Neural progenitor cell (in vitro differentiated cells): ENCODE data around the gene C18orf32. TPM values are rescaled to one million over a fixed set of nuclear protein-coding genes. Genes with fewer than 3 reads are reported as not detected.

Experiments
- DNase-seq: peaks from one replicate; pipeline ENCODE4 v3.0.0-alpha.2; 2016; ENCODE audit warnings: low spot score
- H2AFZ ChIP-seq: fragments of 200-600 bp; sonication (generic); replicated peaks from 2 replicates; pipeline ENCODE4 v1.6.1; 2016; ENCODE audit warnings: antibody characterized with exemption
- H3F3A ChIP-seq: fragments of 200-600 bp; sonication (generic); 2 replicates; pipeline ENCODE4 v1.6.1; 2016; ENCODE audit warnings: antibody characterized with exemption, low read depth
- H3K27ac ChIP-seq: fragments of 200-600 bp; sonication (generic); 2 replicates; pipeline ENCODE4 v1.5.1; 2016; ENCODE audit warnings: mild to moderate bottlenecking
- H3K27me3 ChIP-seq: fragments of 200-600 bp; sonication (generic); 2 replicates; pipeline ENCODE4 v1.6.1; 2016; ENCODE audit warnings: mild to moderate bottlenecking, moderate library complexity
- H3K36me3 ChIP-seq: fragments of 200-600 bp; sonication (generic); 2 replicates; pipeline ENCODE4 v1.5.1; 2016
- H3K4me1 ChIP-seq: fragments of 200-600 bp; sonication (generic); 2 replicates; pipeline ENCODE4 v1.6.1; 2016; ENCODE audit warnings: mixed run types
- H3K4me2 ChIP-seq: fragments of 200-600 bp; sonication (generic); 2 replicates; pipeline ENCODE4 v1.6.1; 2016
- H3K4me3 ChIP-seq: fragments of 200-600 bp; sonication (generic); 2 replicates; pipeline ENCODE4 v1.5.1; 2016
- H3K79me2 ChIP-seq: fragments of 200-600 bp; sonication (generic); 2 replicates; pipeline ENCODE4 v1.6.1; 2016; ENCODE audit warnings: low read depth
- H3K9ac ChIP-seq: fragments of 200-600 bp; sonication (generic); 2 replicates; pipeline ENCODE4 v1.6.1; 2016
- H3K9me3 ChIP-seq: fragments of 200-600 bp; sonication (generic); 2 replicates; pipeline ENCODE4 v1.5.1; 2016; ENCODE audit warnings: low read depth
- H4K20me1 ChIP-seq: fragments of 200-600 bp; sonication (generic); 2 replicates; pipeline ENCODE4 v1.6.1; 2016; ENCODE audit warnings: low read depth
- H3K27ac Mint-ChIP-seq: 3 replicates; pipeline ENCODE4 v1.8.0; 2021; ENCODE audit warnings: mixed read lengths
- H3K27me3 Mint-ChIP-seq: 2 replicates; pipeline ENCODE4 v1.8.0; 2022; ENCODE audit warnings: low read depth, mild to moderate bottlenecking, inconsistent platforms, moderate library complexity, mixed read lengths; ENCODE audit not compliant: insufficient read depth
- H3K36me3 Mint-ChIP-seq: 3 replicates; pipeline ENCODE4 v1.8.0; 2021; ENCODE audit warnings: mixed read lengths
- H3K4me1 Mint-ChIP-seq: 3 replicates; pipeline ENCODE4 v1.8.0; 2021; ENCODE audit warnings: mixed read lengths
- H3K4me3 Mint-ChIP-seq: 3 replicates; pipeline ENCODE4 v1.8.0; 2021; ENCODE audit warnings: mild to moderate bottlenecking, moderate library complexity, mixed read lengths
- H3K9me3 Mint-ChIP-seq: 3 replicates; pipeline ENCODE4 v1.8.0; 2020; ENCODE audit warnings: mixed read lengths
- CTCF ChIP-seq: fragments of 200-600 bp; sonication (generic); IDR thresholded peaks from 2 replicates; pipeline ENCODE4 v1.5.1; 2017; ENCODE audit warnings: antibody characterized with exemption, mild to moderate bottlenecking
- EZH2 ChIP-seq: fragments of 200-600 bp; sonication (generic); IDR thresholded peaks from 2 replicates; pipeline ENCODE4 v1.6.1; 2017; ENCODE audit warnings: antibody characterized with exemption, mild to moderate bottlenecking, moderate library complexity
- EZH2phosphoT487 ChIP-seq: fragments of 200-600 bp; sonication (generic); IDR thresholded peaks from 2 replicates; pipeline ENCODE4 v1.6.1; 2017; ENCODE audit warnings: antibody characterized with exemption
- total RNA-seq: library from RNA; depleted of rRNA; stranded (reverse); fragments of >200 nt; gene quantifications from 2 replicates; pipeline ENCODE4 v1.2.3, GENCODE V29; 2015; ENCODE audit warnings: low replicate concordance

Gene C18orf32
- total RNA-seq, 1 donor from 2014 or later: 72.4 TPM

DNA sequence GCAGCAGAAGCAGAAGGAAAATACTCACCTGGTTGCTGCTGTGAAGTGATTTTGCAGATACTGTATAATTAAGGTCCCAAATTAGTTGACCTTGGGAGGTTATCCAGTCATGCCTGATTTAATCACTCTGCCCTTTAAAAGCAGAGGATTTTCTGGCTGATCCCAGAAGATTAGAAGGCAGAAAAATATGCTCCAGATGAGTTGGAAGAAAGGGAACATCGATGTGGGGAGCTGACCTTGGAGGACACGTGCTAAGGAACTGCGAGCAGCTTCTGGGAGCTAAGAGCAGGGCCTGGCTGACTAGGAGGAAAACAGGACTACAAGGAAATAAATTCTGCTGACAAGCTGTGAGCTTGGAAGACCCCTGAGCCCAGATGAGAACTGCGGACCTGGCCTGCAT, 13.3 kb downstream of the C18orf32 start:
- Histone ChIP-seq H3K27me3 (no peaks in the 10 kb centered on the region), H3K36me3 (no peaks in the 10 kb centered on the region), H2AFZ (no peak overlapping the region), H3K4me3 (no peak overlapping the region), H3K79me2 (no peaks in the 10 kb centered on the region), H3K9me3 (no peaks in the 10 kb centered on the region), H3K4me2 (no peak overlapping the region), H3K4me1 (no peaks in the 10 kb centered on the region), H3F3A (peaks cover 8% of the 10 kb centered on the region), H3K9ac (no peak overlapping the region), H3K27ac (no peak overlapping the region), H4K20me1 (no peaks in the 10 kb centered on the region)
- Mint-ChIP-seq H3K36me3 (peaks cover 2% of the 10 kb centered on the region), H3K4me3 (no peak overlapping the region), H3K27ac (no peak overlapping the region), H3K27me3 (peaks cover 8% of the 10 kb centered on the region), H3K4me1 (peaks cover 8% of the 10 kb centered on the region), H3K9me3 (no peaks in the 10 kb centered on the region)
- TF ChIP-seq CTCF: no peak
- no peak for TF ChIP-seq EZH2phosphoT487
- TF ChIP-seq EZH2: no peak
- DNase-seq: no peak

DNA sequence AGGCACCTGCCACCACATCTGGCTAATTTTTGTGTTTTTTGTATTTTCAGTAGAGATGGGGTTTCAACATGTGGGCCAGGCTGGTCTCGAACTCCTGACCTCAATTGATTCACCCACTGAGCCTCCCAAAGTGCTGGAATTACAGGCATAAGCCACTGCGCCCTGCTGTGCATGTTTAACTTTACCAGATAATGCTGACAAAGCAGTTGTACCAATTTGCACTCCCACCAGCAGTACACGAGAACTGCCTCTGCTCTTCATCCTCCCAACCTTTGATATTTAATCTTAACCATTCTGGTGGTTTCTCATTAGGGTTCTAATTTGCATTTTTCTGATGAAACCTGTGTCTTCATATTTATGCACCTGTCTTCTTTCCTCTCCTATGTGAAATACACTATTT, 14.6 kb downstream of the C18orf32 start:
- Histone ChIP-seq H3K36me3 (no peaks in the 10 kb centered on the region), H3F3A (peaks cover 8% of the 10 kb centered on the region), H3K4me3 (no peak overlapping the region), H3K9me3 (no peaks in the 10 kb centered on the region), H3K4me2 (no peak overlapping the region), H3K27me3 (no peaks in the 10 kb centered on the region), H4K20me1 (no peaks in the 10 kb centered on the region), H3K79me2 (no peaks in the 10 kb centered on the region), H3K9ac (no peak overlapping the region), H2AFZ (no peak overlapping the region), H3K4me1 (no peaks in the 10 kb centered on the region), H3K27ac (no peak overlapping the region)
- H3K27ac Mint-ChIP-seq: no peak overlapping the region
- H3K27me3 Mint-ChIP-seq: peaks cover 8% of the 10 kb centered on the region
- H3K9me3 Mint-ChIP-seq: no peaks in the 10 kb centered on the region
- DNase-seq: no peak
- peaks cover 8% of the 10 kb centered on the region for H3K4me1 Mint-ChIP-seq
- no peak for TF ChIP-seq EZH2
- no peak for TF ChIP-seq CTCF
- TF ChIP-seq EZH2phosphoT487: no peak
- H3K4me3 Mint-ChIP-seq: no peak overlapping the region
- peaks cover 2% of the 10 kb centered on the region for H3K36me3 Mint-ChIP-seq

- Histone ChIP-seq H3K4me1 (no peaks in the 10 kb centered on the region), H3K4me3 (no peak overlapping the region), H3K9ac (no peak overlapping the region), H3K79me2 (no peaks in the 10 kb centered on the region), H3K4me2 (no peak overlapping the region), H3K27ac (no peak overlapping the region), H3K27me3 (no peaks in the 10 kb centered on the region), H4K20me1 (no peaks in the 10 kb centered on the region), H3K36me3 (no peaks in the 10 kb centered on the region), H3F3A (no peaks in the 10 kb centered on the region), H2AFZ (no peak overlapping the region), H3K9me3 (no peaks in the 10 kb centered on the region)
- Mint-ChIP-seq H3K9me3 (no peaks in the 10 kb centered on the region), H3K27ac (no peak overlapping the region), H3K36me3 (peaks cover 2% of the 10 kb centered on the region), H3K4me3 (no peak overlapping the region), H3K27me3 (peaks cover 8% of the 10 kb centered on the region), H3K4me1 (peaks cover 3% of the 10 kb centered on the region)
- no peak for DNase-seq
- no peak for TF ChIP-seq CTCF
- no peak for TF ChIP-seq EZH2
These were observed 15.5 kb downstream of the C18orf32 start for GRCh38 chr18:49471532-49471931.
